GM18861 (cell line): ENCODE measurements around the gene GPR55.

Experiments
- ATAC-seq: cut with Tn5 transposase; IDR thresholded peaks from one replicate; pipeline ENCODE4 v1.9.1; 2021; ENCODE audit not compliant: unreplicated experiment

Gene GPR55

DNA sequence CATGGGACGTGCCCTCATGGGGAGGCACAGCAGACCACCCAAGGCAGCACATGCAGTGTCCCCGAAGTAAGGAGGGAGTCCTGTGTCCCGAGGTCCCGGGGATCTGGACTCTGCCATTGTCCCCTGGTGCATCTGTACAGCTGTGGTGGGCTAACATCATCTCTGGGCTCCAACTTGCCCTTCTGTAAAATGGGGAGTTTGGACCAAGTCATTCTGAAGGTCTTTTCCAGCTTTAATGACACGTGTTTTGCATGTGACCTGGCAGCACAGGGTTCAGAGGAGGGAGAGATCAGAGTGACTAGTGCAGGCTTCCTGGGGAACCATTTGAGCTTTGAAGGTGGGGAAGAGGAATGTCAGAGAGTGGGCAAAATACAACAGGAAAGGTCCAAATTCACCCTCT is 38.8 kb downstream of the GPR55 start:
- ATAC-seq: no peak

DNA sequence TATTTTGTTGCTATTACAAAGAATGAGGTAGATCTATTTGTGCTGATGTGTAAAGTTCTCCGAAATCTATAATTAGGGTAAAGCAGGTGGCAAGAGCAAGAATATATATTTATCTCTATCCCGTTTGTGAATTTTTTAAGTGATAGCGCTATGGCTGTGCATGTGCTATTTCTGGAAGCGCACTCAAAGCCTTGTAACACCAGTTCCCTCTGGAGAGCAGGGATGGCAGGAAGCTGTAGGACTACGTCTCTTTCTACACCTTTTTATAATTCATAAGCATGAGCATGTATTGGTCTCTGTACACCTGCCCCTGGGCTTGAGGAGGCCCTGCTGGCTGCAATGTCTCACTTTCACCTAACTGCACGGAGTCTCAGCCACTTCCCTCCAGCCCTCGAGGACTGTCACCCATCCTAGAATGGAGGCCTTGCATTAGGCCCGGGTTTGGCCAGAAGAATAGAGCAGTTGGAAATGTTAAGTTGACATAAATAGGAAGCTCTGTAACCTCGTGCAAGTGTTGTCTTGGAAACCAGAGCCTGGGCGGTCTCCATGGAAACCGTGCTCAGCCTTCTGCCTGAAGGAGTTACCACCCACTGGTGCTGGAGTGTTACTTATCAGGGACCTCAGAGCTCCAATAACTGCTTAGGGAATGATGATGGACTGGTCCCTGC is 39.4 kb downstream of the GPR55 start:
- ATAC-seq: no peak

DNA sequence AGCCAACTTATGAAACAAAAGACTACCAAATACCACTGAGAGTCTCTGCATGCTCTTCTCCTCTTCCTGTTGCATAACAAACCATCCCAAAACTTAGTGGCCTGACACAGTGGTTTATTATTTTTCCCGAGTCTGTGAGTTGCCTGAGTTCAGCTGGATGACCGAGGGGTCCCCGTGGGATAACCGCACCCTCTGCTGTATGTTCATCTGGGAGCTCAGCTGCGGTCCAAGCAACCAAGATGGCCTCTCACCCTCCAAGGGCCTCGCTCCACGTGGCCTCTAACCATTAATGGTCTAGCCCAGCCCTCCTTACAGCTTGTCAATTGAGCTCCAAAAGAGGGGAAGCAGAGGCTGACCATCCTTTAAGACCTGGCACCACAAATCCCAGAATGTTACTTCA is 43.2 kb downstream of the GPR55 start:
- ATAC-seq: no peak

DNA sequence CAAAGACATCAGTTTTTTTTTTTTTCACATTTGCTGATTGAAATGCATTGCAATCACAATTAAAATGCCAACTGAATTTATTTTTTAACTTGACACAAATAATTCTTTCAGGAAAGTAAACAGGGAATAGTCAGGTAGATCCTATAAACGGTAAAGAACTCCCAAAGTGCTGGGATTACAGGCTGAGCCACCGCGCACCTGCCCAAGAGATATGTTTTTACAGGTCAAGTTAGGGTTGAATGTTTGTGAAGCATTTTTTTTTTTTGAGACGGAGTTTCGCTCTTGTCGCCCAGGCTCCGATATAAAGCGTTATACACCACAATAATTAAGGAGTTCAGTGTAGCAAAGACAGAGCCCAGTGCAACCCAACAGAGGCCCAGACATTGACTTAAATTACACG is 45.2 kb downstream of the GPR55 start:
- ATAC-seq: no peak

DNA sequence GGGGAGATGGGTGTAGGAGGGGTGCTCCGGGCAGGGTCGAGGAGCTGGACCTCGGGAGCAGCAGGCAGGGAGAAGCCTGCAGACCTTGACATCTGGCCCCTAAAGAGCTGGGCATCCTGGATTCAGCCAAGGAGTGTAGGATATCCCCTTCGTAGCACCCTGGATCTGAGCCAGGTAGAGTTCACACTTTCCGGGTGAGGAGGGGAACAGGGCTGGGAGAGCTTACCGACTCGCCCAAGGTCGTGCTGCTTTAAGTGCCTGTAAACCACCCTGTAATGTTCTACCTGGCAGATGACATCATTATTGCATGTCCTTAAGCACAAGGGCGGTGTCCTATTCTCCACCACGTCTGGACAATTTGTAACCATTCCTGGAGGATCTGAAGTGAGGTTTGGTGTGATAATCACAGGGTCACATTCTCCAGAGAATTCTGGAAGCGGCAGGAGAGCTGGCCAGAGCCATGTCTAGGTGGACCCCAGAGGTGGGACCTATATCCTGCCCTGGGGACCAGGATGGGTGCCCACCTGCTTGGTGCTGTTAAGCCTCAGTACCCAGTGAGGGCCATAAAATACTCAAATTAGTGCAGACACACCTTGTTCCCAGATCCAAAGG is 45.7 kb downstream of the GPR55 start:
- no peak for ATAC-seq

DNA sequence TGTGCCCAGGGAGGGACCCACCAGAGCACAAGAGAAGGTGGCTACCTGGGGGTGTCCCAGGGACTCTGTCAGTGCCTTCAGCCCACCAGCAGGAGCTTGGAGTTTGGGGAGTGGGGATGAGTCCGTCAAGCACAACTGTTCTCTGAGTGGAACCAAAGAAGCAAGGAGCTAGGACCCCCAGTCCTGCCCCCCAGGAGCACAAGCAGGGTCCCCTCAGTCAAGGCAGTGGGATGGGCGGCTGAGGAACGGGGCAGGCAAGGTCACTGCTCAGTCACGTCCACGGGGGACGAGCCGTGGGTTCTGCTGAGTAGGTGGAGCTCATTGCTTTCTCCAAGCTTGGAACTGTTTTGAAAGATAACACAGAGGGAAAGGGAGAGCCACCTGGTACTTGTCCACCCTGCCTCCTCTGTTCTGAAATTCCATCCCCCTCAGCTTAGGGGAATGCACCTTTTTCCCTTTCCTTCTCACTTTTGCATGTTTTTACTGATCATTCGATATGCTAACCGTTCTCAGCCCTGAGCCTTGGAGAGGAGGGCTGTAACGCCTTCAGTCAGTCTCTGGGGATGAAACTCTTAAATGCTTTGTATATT is 46.3 kb downstream of the GPR55 start:
- no peak for ATAC-seq

DNA sequence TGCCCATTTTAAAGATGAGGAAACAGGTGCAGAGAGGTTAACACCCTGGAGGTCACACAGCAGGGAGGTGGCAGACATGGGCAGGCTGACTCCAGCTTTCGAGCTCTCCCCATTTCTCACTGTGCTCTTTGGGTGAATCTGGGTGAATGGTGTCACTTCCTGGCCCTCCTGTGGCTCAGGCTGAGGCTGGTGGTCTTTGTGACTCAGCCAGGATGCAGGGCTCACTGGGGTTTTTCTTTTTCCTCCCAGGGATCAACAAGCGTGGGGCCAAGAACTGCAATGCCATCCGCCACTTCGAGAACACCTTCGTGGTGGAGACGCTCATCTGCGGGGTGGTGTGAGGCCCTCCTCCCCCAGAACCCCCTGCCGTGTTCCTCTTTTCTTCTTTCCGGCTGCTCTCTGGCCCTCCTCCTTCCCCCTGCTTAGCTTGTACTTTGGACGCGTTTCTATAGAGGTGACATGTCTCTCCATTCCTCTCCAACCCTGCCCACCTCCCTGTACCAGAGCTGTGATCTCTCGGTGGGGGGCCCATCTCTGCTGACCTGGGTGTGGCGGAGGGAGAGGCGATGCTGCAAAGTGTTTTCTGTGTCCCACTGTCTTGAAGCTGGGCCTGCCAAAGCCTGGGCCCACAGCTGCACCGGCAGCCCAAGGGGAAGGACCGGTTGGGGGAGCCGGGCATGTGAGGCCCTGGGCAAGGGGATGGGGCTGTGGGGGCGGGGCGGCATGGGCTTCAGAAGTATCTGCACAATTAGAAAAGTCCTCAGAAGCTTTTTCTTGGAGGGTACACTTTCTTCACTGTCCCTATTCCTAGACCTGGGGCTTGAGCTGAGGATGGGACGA is 47.1 kb downstream of the GPR55 start:
- no peak for ATAC-seq

DNA sequence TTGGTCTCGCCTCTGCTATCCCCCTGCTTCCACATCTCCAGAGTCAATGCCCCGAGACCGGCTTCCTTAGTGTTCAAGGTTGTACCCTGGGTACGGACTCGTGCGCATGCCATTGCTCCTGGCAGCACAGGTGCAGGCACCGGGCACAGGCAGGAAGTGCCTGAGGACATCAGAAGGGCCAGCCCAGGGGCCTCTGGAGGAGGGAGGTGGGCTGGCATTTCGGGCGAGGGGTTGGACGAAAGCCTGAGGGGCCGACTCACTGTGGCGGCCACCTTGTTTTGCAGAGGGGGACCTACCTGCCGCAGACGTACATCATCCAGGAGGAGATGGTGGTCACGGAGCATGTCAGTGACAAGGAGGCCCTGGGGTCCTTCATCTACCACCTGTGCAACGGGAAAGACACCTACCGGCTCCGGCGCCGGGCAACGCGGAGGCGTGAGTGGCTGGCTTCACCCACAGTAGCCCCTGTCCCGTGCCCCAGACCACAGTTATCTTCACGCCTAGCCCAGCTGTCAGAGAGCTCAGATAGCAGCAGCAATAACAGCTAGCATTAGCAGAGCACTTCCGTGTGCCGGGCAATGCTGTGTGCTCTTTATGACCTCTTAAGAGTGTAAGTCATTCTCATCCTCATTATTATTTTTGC is 47.8 kb downstream of the GPR55 start:
- ATAC-seq: no peak

DNA sequence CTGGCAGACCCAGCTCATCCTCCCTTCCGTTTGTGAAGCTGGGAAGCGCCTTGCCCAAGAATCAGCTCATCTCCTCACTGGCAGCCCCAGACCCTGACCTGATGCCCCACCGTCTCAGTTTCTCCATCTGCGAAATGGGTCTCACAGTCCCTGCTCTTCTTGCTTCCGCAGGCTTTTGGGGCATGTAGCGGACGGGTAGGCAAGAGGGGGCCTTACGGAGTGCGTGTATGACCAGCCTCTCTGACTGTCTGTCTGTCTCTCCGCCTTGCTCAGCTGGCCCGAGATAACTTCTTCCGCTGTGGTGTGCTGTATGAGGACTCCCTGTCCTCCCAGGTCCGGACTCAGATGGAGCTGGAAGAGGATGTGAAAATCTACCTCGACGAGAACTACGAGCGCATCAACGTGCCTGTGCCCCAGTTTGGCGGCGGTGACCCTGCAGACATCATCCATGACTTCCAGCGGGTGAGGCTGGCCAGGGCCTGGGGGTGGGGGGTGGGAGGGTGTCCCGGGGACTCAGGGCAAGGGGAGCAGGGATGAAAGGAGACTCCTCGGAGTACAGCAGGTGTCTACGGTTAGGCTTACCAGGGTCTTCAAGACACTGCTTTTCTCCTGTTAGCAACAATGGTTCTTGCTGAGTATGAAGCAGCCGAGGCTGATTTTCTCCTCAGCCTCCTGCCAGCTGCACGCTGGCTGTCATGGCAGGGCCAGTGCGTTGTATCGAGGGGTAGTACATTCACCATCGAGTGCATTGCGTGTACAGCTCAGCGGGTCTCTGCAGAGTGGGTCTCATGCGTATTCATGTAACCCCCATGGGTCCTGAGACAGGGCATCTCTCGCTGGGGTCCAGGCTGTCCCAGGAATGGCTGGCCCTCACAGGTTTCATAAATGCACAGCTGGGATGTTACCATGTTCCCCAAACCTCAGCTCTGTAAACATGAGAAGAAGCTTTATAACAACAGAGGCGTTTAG is 49.4 kb downstream of the GPR55 start:
- ATAC-seq: no peak

DNA sequence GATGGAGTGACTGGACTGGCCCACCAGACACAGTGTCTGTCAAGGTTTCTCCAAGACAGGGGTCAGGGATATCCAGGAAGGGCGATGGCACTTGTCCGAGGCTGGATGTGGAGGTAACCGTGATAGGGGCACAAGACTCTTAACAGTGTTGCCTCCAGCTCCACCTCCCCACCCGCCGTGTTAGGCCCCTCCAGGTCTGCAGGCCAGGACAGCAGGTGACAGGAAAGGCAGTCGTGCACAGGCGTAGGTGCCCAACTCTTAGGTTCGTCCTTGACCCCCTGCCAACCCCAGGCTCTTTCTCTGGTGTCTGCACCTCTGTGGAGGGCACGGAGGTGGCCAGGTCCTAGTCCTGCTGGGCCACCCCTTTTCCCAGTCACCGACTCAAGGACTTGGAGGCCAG is 50.2 kb downstream of the GPR55 start:
- no peak for ATAC-seq

DNA sequence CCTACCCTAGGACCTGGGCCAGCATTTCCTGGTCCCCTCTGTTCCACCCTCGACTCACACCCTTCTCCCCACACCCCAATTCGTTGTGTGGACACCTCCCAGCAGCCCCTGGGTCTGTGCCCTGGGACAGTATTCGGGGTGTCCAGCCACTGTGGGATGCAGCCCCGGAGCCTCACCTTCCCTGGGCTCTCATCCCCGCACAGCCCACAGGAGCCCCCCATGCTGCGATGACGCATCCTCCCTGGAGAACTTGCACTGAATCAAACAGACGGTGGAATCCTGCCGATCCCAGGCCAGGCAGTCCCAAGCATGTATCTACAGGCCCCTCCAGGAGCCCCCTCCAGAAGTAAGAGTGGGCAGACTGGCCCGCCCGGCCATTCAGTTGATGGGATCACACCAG is 50.6 kb downstream of the GPR55 start:
- ATAC-seq: no peak

DNA sequence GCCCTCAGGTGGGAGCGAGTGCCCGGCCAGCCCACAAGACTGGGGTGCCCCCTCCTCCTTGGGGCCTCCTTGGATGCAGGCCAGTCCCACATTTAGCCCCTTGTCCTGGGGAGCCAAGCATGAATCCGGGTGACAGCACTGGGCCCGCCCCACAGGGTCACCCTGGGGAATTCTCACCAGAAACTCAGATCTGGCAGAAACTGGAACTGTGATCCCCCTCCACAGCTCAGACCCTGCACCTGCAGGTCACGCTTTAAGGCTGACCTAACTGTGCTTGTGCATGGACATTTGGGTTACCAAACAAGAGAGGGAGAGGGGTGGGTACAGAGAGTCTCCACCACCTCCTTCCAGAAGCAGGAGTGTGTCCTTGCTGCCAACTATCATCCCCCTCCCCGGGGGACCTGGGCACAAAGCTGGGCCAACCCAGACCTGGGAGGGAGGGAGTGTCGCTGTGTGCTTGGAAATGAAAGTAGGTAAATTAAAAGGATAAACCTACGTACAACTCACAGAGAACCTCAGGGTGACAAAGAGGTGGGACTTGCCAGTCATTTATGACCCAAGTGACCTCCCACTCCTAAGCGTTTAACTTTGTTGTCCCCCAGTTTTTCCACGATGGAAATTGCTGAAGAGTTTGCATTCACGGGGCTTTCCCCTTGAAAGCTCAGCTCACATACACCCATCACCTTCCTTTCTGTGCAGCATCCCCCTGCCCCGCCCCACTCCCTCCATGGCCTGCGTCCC is 51.2 kb downstream of the GPR55 start:
- ATAC-seq: peak; percentile 70

DNA sequence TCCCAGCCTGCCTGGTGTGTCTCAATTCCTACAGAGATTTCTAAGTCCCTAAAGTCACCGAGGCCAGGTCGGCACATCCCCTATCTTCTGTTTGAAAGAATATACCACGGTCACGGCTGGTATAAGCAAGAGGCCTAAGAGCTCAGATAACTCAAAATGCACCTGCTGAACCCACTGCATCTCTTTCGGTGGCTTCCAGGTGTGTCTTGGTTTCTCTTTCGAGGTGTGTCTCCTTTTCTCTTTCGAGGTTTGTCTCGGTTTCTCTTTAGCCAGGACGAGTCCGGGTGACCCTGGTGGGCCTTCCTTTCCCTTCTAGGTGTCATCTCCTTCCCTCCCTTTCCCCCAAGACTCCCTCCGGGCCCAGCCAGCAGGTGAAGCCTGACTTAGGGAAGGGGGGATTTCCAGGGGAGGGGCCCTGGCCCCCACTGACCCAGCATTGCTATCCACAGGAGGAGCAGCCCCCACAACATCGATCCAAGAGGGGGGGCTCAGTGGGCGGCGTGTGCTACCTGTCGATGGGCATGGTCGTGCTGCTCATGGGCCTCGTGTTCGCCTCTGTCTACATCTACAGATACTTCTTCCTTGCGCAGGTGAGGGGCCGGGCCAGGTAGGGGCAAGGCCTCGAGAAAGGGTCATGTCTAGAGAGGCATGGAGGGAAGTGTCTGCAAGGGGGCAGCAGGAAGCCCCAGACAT is 51.9 kb downstream of the GPR55 start:
- peak; percentile 56 for ATAC-seq

DNA sequence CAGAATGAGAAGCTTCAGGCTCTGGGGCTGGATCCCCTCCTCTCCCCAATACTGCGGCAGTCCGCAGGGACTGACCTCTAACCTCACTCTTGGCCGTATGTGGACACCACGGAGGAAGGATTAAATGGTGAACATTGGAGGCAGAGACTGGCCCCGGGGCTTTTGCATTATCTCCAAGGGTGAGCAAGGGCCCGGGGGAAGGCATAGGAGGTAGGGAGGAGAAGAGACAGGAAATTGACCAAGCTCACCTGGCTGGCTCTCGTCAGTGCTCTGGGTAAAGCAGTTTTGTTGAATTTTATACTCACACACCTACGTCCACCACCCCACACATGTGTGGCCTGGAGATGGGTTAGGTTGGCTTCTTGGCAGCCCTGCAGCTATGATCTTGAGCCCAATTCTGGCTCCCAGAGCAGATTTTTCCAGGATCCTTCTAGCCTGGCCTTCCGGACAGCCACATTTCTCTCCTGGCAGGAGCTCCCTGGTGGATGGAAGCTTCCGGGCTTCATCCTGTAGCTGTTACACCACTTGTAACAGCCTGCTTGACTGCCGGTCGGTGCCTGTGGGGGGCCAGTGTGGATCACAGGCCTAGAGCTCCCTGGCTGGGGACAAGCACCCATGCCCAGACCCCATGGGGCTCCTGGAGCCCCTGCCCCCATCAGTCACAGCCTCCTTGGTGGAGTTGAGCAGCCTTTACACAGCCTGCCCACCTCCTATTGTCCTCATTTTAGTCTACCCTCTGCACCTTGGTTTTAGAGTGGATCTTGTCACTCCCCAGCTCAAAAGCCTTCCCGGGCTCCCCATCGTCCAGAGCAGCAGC is 52.7 kb downstream of the GPR55 start:
- no peak for ATAC-seq

DNA sequence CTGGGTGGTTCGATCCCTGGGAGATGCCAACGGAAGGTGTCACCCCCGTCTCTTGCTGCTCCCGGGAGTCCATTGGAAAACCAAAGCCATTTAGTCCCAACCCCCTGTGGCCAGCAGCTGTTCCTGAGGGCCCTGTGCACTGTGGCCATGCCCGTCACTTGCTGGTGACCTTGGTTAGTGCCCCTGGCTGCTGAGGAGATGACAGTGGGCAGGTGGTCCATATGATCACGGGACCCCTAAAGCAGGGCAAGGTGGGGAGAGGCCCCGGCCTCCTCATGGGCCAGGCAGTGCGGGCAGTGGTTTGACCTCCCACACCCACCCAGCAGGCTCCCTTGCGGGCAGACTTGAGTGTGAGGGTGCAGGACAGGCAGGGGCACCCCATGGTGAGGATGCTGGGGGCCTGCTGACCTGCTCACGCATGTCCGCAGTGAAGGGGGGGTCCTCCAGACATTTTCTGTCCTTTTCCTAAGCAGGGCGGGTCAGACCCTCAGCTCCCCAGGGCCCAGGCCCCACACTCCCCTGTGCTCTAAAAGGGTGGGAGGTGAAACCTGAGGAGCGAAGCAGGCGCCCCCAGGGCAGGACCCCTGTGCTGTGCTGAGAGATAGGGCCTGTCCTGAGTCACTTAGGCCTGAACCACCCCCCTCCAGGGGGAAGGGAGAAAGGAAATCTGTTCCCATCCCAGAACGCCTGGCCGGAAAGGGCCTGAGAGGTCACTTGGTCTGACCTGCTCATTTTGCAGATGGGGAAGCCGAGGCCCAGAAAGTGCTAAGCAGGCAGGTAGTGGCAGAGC is 53.5 kb downstream of the GPR55 start:
- no peak for ATAC-seq

DNA sequence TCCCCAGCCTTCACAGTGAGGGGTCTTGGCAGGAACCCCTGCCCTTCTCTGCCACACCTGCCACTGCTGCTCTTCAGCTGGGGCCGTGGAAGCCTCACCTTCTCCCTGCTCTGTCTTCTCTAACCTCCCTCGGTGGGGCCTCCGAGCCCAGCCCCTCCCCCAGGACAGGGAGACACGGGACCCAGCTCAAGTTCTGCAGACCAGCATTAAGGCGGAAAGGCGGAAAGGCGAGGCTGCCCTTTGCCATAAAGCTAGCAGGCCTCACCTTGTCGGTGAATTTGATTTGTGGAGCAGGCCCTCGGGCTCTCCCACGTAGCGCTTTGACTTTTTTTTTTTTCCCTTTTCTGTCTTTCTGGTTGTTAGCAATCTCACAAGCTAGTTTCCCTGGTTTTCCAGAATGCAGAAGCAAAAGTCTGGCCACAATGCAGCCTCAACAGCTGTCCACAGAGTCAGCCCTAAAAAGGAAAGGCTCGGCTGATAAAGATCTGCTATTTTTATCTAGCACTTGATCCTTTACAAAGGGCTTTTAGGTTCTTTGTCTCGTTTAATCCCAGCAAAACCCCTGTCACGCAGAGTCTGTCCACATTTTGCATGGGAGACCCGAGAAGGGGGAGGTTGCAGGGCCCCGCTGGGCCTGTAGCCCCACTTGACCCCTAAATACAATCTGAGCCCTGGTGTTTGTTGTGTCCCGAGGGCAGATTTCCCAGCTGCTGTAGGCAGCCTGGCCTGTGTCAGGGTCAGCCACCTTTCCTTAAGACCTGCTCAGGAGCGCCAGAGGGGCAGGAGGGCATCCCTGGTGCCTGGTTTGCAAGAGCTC is 54.3 kb downstream of the GPR55 start:
- no peak for ATAC-seq
